Uterus (tissue), 4 donors: ENCODE results near the gene KLHL3. TPM values are rescaled to one million over a fixed set of nuclear protein-coding genes. Genes with fewer than 3 reads are reported as not detected.

ENCODE experiments used
- DNase-seq, 2 donors: peaks; one replicate each; pipeline ENCODE4 v3.0.0-alpha.2; 2019 to 2020
- H3K27ac ChIP-seq, 2 donors: fragments of 200-600 bp; sonication (generic); 1 replicate in 1 of 2; 2 replicates in 1 of 2; pipeline ENCODE4 v1.5.1; 2016 to 2018
- H3K27me3 ChIP-seq, 2 donors: fragments of 200-600 bp; sonication (generic); one replicate each; pipeline ENCODE4 v1.5.1; 2018 to 2019; ENCODE audit warnings: control low read depth in 1 of 2
- H3K36me3 ChIP-seq, 2 donors: fragments of 200-600 bp; sonication (generic); one replicate each; pipeline ENCODE4 v1.5.1; 2019; ENCODE audit warnings: control low read depth in 1 of 2
- H3K4me1 ChIP-seq, 2 donors: fragments of 200-600 bp; sonication (generic); one replicate each; pipeline ENCODE4 v1.5.1; 2018 to 2019; ENCODE audit warnings: control low read depth in 1 of 2
- H3K4me3 ChIP-seq, 2 donors: fragments of 200-600 bp; sonication (generic); 1 replicate in 1 of 2; 2 replicates in 1 of 2; pipeline ENCODE4 v1.5.1; 2018 to 2019; ENCODE audit warnings: mild to moderate bottlenecking in 1 of 2
- H3K9me3 ChIP-seq, 2 donors: fragments of 200-600 bp; sonication (generic); one replicate each; pipeline ENCODE4 v1.5.1; 2019; ENCODE audit warnings: control low read depth in 1 of 2
- CTCF ChIP-seq, 4 experiments: fragments of 200-600 bp in 2 of 4; fragments of 450-650 bp in 2 of 4; sonication (generic) in 2 of 4; IDR thresholded peaks; one replicate each; pipeline ENCODE4 v1.5.1; 2016 to 2019; ENCODE audit warnings: antibody characterized with exemption in 4 of 4, mild to moderate bottlenecking in 2 of 4, moderate library complexity in 1 of 4
- POLR2A ChIP-seq, 2 donors: fragments of 450-650 bp; IDR thresholded peaks; one replicate each; pipeline ENCODE4 v1.6.1; 2016; ENCODE audit warnings: antibody characterized with exemption in 2 of 2, mild to moderate bottlenecking in 1 of 2, moderate library complexity in 1 of 2
- intact Hi-C: fragments of 100-400 bp; cut with DNase I; formaldehyde crosslinking; loops from one replicate; pipeline ENCODE4 v1.15.1; 2023; ENCODE audit warnings: low total_unique reads
- total RNA-seq, 4 donors: library from RNA; depleted of rRNA in 3 of 4; stranded (reverse); fragments of >200 nt in 3 of 4; gene quantifications; one replicate each; pipeline versions ENCODE4 v1.1.0 to v1.2.4, GENCODE V29; 2014 to 2023
- donor health status: DM: yes; HTN: yes; CAD: no.

Gene KLHL3
- total RNA-seq, 4 donors from 2014 or later: 3.1 to 21.8 (median 8.9) TPM

GRCh38 chr5:137589185-137589584, 146.7 kb downstream of the KLHL3 start:
- Histone ChIP-seq H3K27me3 (no peaks in the 10 kb centered on the region), H3K4me3 (no peak overlapping the region), H3K9me3 (no peaks in the 10 kb centered on the region), H3K4me1 (no peaks in the 10 kb centered on the region), H3K36me3 (no peaks in the 10 kb centered on the region), H3K27ac (no peak overlapping the region)
- intact Hi-C loops: no loop called here
- DNase-seq: no peak
- TF ChIP-seq CTCF (IDR thresholded peaks at IDR 0.05): no peak
- no peak for TF ChIP-seq POLR2A (IDR thresholded peaks at IDR 0.05)

GRCh38 chr5:137587919-137588318, 148.0 kb downstream of the KLHL3 start:
- no peak for DNase-seq
- TF ChIP-seq CTCF (IDR thresholded peaks at IDR 0.05) (no peak), POLR2A (IDR thresholded peaks at IDR 0.05) (no peak)
- no peaks in the 10 kb centered on the region for H3K4me1 ChIP-seq
- H3K9me3 ChIP-seq: no peaks in the 10 kb centered on the region
- H3K27ac ChIP-seq: no peak overlapping the region
- no peaks in the 10 kb centered on the region for H3K27me3 ChIP-seq
- intact Hi-C loops: no loop called here
- no peaks in the 10 kb centered on the region for H3K36me3 ChIP-seq
- H3K4me3 ChIP-seq: no peak overlapping the region

GRCh38 chr5:137584262-137584661, 151.6 kb downstream of the KLHL3 start:
- DNase-seq: no peak
- TF ChIP-seq POLR2A (IDR thresholded peaks at IDR 0.05) (no peak), CTCF (IDR thresholded peaks at IDR 0.05) (no peak)
- H3K9me3 ChIP-seq: no peaks in the 10 kb centered on the region
- H3K4me3 ChIP-seq: no peak overlapping the region
- intact Hi-C loops: no loop called here
- H3K4me1 ChIP-seq: no peaks in the 10 kb centered on the region
- H3K27ac ChIP-seq: no peak overlapping the region
- no peaks in the 10 kb centered on the region for H3K27me3 ChIP-seq
- H3K36me3 ChIP-seq: no peaks in the 10 kb centered on the region

GRCh38 chr5:137583129-137583528, 152.8 kb downstream of the KLHL3 start:
- TF ChIP-seq POLR2A (IDR thresholded peaks at IDR 0.05) (no peak), CTCF (IDR thresholded peaks at IDR 0.05) (no peak)
- intact Hi-C loops: no loop called here
- no peaks in the 10 kb centered on the region for H3K27me3 ChIP-seq

GRCh38 chr5:137582218-137582617, 153.7 kb downstream of the KLHL3 start:
- intact Hi-C loops: no loop called here
- Histone ChIP-seq H3K27me3 (no peaks in the 10 kb centered on the region), H3K27ac (no peak overlapping the region), H3K36me3 (no peaks in the 10 kb centered on the region), H3K9me3 (no peaks in the 10 kb centered on the region), H3K4me3 (no peak overlapping the region), H3K4me1 (no peaks in the 10 kb centered on the region)
- no peak for TF ChIP-seq POLR2A (IDR thresholded peaks at IDR 0.05)
- no peak for TF ChIP-seq CTCF (IDR thresholded peaks at IDR 0.05)
- DNase-seq: no peak

More at GRCh38 chr5:137583129-137583528, 152.8 kb downstream of the KLHL3 start:
- no peak for DNase-seq
- H3K27ac ChIP-seq: no peak overlapping the region
- no peak overlapping the region for H3K4me3 ChIP-seq
- H3K9me3 ChIP-seq: no peaks in the 10 kb centered on the region
- no peaks in the 10 kb centered on the region for H3K36me3 ChIP-seq
- H3K4me1 ChIP-seq: no peaks in the 10 kb centered on the region
